HG02763 (cell line): ENCODE measurements around the gene GGTLC3.
"Not testable (repeated sequence)": the region's sequence is repeated elsewhere in the genome, so short reads cannot be mapped to it uniquely, and the experiment has no call there.

Experiments
- ATAC-seq: cut with Tn5 transposase; IDR thresholded peaks from one replicate; pipeline ENCODE4 v1.9.1; 2021; ENCODE audit warnings: mild to moderate bottlenecking, moderate library complexity; ENCODE audit not compliant: unreplicated experiment

The GGTLC3 gene

GRCh38 chr22:18518061-18518460 lies at the start of gene GGTLC3:
Gene GGTLC3 (minus strand): TSS chr22:18518161. CDS start chr22:18517897, 264 bp downstream.
- not testable (repeated sequence) for ATAC-seq

DNA sequence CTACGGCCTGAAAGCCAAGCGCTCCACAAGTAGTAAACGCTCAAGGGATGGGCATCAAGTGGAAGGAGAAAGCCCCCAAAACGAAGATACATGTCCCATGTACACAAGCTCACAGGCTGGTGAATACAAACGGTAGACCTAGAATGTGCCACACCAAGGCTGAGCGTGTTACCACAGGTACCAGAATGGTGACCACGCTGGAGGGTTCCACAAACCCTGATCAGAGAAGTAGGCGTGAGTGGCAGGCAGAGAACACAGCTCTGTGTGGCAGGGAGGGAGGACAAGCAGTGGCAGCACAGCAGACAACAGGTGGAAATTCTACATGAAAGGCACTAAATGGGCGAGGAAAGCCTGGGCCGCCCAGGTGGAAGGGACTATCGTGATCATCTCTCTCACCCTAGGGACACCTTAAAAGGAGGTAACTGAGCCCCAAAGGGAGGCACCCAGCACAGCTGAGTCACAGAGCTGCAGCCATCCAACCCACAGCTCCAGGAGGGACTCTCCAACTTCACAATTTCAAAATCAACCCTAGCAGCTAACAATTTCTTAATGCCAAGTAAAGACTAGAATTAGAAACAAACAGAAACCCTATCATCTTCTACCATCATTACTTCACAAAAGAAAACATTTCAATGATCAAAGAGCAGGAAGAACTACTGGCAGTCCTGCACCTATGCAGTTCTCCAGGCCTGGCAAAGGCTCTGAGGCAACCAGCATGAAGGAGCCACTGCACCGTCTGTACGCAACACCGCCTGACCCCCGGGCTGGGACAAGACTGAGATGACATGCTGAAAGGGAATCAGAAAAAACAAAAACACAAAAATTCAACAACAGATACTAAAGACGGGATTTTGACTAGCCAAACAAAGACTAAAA lies 42.4 kb upstream of the GGTLC3 start:
- ATAC-seq: not testable (repeated sequence)

DNA sequence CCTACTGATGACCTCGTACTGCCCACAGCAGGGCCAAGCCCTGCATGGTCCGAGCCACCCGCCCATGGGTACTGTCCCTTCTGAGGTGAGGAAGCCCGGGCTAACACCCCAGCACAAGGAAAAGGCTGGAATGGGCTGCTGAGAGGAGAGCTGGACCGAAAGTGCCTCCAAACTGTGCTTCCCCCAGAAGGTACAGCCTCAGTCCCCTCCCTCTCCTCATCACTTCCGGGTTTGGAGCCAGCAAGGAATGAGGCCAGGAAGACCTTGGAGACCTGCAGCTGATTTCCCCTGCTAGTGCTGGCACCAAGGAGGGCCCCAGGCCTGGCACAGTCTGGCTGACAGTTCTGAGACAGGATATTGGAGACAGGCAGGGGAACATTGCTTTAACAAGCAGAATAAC lies 41.0 kb upstream of the GGTLC3 start:
- ATAC-seq: not testable (repeated sequence)

DNA sequence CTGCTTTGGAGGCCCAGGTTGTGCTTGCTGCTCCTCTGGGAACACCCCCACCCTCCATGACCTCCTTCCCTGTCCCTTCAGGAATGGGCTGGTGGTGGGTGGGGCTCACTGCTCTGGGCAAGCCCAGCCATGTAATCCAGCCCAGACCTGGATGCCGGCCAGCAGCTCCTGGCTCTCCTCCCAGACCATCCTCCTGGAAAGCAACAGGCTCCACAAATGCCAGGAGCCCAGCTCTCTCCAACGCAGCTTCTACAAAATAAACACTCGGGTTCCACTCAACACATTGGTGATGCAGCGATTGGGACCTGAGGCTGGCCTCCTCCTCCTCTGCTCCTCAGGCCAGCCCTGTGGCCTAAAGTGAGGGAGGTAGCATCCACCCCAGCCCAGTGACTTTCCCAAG lies 40.6 kb upstream of the GGTLC3 start:
- ATAC-seq: not testable (repeated sequence)

DNA sequence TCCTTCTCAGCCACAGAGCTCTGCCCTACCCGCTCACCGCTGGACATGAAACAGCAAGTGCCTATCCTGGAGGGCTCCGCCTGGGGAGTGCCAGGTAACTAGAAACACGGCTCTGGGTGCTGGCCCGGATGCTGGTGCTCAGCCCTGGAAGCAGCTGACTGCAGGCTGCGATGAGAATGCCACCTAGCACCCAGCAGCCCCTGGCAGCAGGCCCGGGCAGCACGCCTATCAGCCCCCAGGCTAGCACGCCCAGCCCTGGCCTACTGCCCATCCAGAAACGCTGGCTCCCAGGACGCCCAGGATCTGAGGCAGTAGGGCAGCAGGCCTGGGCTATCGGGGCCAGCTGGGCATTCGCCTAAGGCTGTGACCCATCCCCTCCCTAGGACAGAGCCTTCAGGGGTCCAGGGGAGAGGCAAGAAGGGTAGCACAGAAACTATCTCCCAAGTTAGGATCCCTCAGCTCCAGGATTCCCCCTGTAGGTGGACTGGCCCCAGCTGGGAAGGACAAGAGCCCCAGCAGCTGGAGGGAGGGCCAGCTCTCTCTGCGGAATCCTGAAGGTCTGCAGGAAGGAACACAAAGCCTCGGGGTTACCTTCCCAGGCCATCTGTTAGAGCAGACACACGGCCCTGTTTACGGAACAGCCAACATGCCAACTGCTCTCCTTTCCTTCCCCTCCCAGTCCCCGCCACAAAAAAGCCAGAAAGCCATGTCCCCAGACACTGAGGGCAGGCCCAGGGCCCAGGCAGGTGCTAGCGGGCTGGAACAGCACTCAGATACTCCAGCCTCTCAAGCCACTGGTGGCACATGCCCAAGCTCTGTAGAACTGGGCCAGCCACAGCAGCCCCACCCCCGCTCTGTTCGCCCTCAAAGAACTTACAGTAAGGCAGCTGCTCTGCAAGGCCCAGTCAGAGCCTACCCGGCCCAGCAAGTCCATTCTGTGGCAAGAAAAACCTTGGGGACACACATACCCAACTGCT lies 36.6 kb upstream of the GGTLC3 start:
- not testable (repeated sequence) for ATAC-seq

GRCh38 chr22:18552839-18553597 lies 35.1 kb upstream of the GGTLC3 start:
- not testable (repeated sequence) for ATAC-seq

DNA sequence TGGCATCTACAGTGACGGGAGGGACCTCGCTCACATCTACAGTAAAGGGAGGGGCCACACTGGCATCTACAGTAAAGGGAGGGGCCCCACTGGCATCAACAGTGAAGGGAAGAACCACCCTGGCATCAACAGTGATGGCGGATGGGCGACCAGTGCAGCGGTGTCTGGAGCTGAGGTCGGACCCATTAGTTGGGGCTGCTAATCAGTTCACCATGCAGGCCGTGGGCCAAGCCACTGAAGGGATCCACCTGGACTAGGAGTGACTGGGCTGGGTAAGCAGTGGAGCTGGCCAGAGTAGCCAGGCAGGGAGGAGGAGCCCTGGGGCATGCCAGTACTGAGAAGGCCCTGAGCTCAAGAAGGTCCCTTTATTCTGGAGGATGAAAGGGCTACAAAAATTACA lies 33.1 kb upstream of the GGTLC3 start:
- not testable (repeated sequence) for ATAC-seq

- not testable (repeated sequence) for ATAC-seq
Observed at GRCh38 chr22:18549458-18550179, 31.7 kb upstream of the GGTLC3 start.

GRCh38 chr22:18544615-18545014 lies 26.7 kb upstream of the GGTLC3 start:
- not testable (repeated sequence) for ATAC-seq

GRCh38 chr22:18543400-18543799 lies 25.4 kb upstream of the GGTLC3 start:
- not testable (repeated sequence) for ATAC-seq

- ATAC-seq: not testable (repeated sequence)
Observed at GRCh38 chr22:18539994-18540393, 22.0 kb upstream of the GGTLC3 start.

DNA sequence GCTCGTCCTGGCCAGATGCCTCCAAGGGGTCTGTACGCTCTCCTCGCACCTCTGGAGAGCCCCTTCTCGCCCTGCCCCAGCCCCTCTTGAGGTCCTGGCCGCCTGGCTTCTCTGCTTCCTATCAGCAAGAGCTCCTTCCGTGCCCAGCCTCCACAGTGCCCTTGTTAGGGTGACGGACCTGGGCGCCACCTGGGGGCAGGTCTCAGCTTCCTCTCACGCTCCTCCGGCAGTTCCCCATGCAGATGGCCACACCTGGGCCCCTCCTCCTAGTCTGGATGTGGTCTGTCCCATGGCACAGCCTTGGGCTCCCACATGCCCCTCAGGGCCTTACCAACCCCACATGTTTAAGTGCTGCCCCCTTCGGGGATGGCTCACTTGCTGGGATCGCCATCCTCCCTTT lies 16.4 kb upstream of the GGTLC3 start:
- not testable (repeated sequence) for ATAC-seq

DNA sequence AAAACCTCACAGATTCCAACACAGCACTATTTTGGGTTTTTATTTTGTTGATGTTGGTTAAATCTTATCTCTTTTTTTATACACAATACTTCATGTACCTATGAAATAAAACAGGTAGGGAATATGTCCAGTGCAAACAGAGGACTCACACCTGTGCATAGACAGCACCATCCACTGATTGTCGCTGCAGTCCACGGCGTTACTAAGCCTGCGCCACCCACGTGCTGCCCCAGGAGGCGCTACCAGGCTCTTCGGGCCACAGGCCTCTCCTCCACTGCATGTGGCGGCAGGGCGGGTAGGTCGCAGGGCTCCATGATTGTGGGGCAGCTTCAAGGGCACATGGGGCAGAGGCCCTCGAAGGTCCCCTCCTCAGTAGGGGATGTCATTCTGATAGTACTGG lies 15.7 kb upstream of the GGTLC3 start:
- not testable (repeated sequence) for ATAC-seq

DNA sequence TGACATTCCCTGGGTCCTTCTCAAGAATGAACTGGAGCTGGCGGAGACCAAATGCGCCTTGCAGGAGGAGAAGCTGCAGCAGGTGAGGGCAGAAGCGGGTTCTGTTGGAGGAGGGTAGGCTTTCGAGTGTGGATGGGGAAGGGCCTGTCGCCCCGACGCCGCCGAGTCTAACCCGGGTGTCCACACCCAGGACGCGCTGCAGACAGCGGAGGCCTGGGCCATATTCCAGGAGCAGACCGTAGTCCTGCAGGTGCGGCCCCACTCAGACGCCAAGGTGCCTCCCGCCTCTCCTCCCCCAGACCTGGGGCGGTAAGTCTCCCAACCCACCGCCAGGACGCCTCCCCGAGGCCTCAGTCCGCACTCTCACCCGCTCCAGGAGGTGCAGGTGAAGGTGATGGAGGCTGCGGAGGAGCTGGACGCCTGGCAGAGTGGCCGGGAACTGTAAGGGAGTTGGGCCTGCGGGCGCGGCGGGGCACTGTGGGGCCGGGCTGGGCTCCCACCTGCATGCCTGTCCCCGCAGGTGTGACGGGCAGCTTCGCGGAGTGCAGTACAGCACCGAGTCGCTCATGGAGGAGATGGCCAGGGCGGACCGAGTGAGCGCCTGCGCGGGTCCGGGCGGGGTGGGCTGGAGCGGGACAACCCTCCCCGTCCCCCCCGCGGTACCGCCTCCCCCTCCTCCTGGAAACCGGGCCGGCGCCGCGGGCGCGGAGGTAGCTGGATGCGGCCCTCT lies 11.6 kb upstream of the GGTLC3 start:
- ATAC-seq: peak; percentile 28

- ATAC-seq: peak; percentile 63
Observed at GRCh38 chr22:18528597-18529415, 10.8 kb upstream of the GGTLC3 start.

- peak; percentile 2 for ATAC-seq
Observed at GRCh38 chr22:18527752-18528596, 10.0 kb upstream of the GGTLC3 start, which contains the start of gene TMEM191B. Gene TMEM191B (plus strand): TSS chr22:18527802. CDS start chr22:18527981, 179 bp downstream.

GRCh38 chr22:18523328-18523727 lies 5.4 kb upstream of the GGTLC3 start:
- not testable (repeated sequence) for ATAC-seq
